Adrenal gland (tissue), 5 donors: ENCODE data around the gene CDYL.

Experiments
- POLR2A ChIP-seq, 2 donors: fragments of 450-650 bp; IDR thresholded peaks; one replicate each; pipeline ENCODE4 v1.6.1; 2017; ENCODE audit warnings: antibody characterized with exemption in 2 of 2, mild to moderate bottlenecking in 2 of 2, moderate library complexity in 1 of 2
- TF ChIP-seq, protein P1 (sequence below), 6 experiments: fragments of 450-650 bp in 4 of 6; fragments of 200-600 bp in 2 of 6; sonication (generic) in 1 of 6; IDR thresholded peaks; 1 replicate in 5 of 6; 2 replicates in 1 of 6; pipeline versions ENCODE4 v1.5.1 to v1.8.0; 2016 to 2021; ENCODE audit warnings: antibody characterized with exemption in 6 of 6, mild to moderate bottlenecking in 2 of 6, moderate library complexity in 1 of 6
- donor health status: DM: no; HTN: no; CAD: no.

DNA sequence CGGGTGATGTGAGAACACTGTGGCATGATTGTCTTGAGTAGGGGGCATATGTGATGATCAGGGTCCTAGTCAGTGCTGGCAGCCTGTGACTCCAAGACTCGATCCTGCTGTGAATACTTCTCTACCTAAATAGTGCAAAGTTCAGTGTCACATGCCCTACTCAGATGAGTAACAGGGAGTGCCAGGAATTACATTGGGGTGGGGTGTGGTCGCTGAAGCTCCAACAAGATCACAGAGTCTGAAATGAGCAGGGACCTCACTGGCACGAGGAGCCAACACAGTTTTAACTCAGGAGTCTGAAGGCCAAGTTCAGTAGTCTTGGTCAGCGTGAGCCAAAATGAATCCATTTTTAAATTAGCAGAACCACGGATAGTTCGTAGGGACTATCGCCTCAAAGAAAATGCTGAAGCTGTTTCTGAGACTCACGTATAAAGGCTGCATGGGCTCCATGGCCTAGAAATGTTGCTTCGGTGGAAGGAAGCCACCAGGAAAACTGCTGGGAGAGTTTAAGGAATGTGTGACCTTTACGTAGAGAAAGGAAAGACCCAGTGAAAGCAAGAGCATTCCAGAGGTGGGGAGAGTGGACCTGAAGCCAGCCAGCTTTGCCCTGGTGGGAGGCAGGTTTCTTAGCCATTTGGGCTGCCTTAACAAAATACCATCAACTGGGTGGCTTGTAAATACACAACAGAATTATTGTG lies 155.5 kb downstream of the CDYL start:
- TF ChIP-seq, protein P1, sequence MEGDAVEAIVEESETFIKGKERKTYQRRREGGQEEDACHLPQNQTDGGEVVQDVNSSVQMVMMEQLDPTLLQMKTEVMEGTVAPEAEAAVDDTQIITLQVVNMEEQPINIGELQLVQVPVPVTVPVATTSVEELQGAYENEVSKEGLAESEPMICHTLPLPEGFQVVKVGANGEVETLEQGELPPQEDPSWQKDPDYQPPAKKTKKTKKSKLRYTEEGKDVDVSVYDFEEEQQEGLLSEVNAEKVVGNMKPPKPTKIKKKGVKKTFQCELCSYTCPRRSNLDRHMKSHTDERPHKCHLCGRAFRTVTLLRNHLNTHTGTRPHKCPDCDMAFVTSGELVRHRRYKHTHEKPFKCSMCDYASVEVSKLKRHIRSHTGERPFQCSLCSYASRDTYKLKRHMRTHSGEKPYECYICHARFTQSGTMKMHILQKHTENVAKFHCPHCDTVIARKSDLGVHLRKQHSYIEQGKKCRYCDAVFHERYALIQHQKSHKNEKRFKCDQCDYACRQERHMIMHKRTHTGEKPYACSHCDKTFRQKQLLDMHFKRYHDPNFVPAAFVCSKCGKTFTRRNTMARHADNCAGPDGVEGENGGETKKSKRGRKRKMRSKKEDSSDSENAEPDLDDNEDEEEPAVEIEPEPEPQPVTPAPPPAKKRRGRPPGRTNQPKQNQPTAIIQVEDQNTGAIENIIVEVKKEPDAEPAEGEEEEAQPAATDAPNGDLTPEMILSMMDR (IDR thresholded peaks at IDR 0.05) = no peak
- TF ChIP-seq POLR2A (IDR thresholded peaks at IDR 0.05) = no peak
